ENCODE measurements around the gene POLD3.

POLD3 gene

DNA sequence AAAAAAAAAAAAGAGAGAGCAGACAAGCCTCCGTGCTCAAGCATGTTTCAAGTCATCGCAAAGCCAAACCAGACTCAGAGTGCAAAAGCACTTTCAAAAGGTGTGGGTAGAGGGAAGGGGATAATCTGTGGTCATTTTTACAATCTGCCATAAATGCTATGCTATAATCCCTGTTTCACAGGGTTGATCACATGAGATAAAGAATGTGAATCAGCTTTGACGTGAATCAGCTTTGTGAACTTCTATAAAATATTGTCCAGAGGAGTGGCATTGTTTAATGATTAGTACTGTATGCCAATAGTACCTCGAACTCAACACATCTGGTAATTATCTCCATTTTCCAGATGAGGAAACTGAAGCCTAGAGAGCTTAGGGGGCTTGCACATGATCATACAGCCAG is 20.0 kb upstream of the POLD3 start:
- DNase-seq (ENCODE audit: extremely low read depth, low read depth): no peak
- TF ChIP-seq, protein P1, sequence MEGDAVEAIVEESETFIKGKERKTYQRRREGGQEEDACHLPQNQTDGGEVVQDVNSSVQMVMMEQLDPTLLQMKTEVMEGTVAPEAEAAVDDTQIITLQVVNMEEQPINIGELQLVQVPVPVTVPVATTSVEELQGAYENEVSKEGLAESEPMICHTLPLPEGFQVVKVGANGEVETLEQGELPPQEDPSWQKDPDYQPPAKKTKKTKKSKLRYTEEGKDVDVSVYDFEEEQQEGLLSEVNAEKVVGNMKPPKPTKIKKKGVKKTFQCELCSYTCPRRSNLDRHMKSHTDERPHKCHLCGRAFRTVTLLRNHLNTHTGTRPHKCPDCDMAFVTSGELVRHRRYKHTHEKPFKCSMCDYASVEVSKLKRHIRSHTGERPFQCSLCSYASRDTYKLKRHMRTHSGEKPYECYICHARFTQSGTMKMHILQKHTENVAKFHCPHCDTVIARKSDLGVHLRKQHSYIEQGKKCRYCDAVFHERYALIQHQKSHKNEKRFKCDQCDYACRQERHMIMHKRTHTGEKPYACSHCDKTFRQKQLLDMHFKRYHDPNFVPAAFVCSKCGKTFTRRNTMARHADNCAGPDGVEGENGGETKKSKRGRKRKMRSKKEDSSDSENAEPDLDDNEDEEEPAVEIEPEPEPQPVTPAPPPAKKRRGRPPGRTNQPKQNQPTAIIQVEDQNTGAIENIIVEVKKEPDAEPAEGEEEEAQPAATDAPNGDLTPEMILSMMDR (IDR thresholded peaks at IDR 0.05; ENCODE audit: low read depth, low read length): no peak

DNA sequence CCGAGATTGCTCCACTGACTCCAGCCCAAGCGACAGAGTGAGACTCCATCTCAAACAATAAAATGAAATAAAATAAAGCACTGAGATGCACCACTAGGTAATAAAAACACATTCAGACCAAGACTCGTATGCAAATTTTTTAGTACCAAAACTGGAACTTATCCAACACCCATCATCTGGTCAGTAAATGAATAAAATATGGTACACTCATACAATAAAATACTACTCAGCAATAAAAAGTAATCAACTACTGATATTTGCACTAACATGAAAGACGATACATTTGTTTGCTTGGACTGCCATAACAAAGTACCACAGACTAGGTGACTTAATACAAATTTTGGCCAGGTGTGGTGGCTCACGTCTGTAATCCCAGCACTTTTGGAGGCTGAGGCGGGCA is 17.8 kb upstream of the POLD3 start:
- DNase-seq (ENCODE audit: extremely low read depth, low read depth): no peak
- TF ChIP-seq, protein P1 (IDR thresholded peaks at IDR 0.05; ENCODE audit: low read depth, low read length): no peak

GRCh38 chr11:74575999-74576398 is 16.4 kb upstream of the POLD3 start:
- no peak for DNase-seq (ENCODE audit: extremely low read depth, low read depth)
- TF ChIP-seq, protein P1 (IDR thresholded peaks at IDR 0.05; ENCODE audit: low read depth, low read length): no peak

GRCh38 chr11:74577181-74577580 is 15.2 kb upstream of the POLD3 start:
- DNase-seq (ENCODE audit: extremely low read depth, low read depth): no peak
- TF ChIP-seq, protein P1 (IDR thresholded peaks at IDR 0.05; ENCODE audit: low read depth, low read length): no peak

GRCh38 chr11:74577624-74578396 is 14.6 kb upstream of the POLD3 start:
- TF ChIP-seq, protein P1 (IDR thresholded peaks at IDR 0.05; ENCODE audit: low read depth, low read length): no peak
- peak; percentile 29 for DNase-seq (ENCODE audit: extremely low read depth, low read depth)

DNA sequence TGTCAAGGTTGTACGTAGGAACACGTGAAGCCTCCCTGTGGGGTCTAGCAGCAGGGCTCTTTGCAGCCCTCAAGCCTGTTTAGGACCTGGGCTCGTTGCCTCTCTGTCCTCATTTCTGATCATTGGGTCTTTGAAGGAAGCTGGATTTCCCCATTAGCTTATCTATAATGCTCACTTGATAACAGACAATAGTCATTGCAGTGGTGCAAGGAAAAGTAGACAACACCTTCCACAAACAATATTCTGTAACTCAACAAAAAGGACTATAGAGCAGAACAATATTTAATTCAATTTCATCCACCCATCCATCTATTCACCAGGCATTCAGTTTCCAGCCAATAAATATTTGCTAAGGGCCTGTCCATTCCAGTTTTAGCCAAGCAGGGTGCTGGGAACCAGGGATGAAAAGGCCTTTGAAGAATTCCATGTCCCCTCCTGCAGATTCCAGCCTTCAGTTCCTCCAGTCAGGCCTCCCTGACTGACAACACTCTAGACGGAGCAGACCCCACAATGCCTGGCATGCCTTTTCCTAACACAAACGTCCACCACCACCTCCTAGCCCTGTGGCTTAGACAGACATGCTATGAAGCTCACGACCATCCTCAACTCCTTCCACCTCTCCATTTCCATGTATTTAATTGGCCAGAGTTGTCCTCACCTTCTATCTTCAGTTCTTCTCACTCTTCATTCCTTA is 12.7 kb upstream of the POLD3 start:
- DNase-seq (ENCODE audit: extremely low read depth, low read depth): no peak
- TF ChIP-seq, protein P1 (IDR thresholded peaks at IDR 0.05; ENCODE audit: low read depth, low read length): no peak

- DNase-seq (ENCODE audit: extremely low read depth, low read depth): no peak
- TF ChIP-seq, protein P1 (IDR thresholded peaks at IDR 0.05; ENCODE audit: low read depth, low read length): no peak
Observed at GRCh38 chr11:74581954-74582547, 10.3 kb upstream of the POLD3 start.

All from AG09319 (cell line).